H9 (cell line): Measurements from ENCODE around the gene MX1. TPM values are rescaled to one million over a fixed set of nuclear protein-coding genes. Genes with fewer than 3 reads are reported as not detected.

Experiments used
- DNase-seq: peaks from one replicate; pipeline ENCODE4 v3.0.0-alpha.2; 2017
- H2AFZ ChIP-seq: one replicate; pipeline ENCODE4 v1.6.1; 2013; ENCODE audit warnings: mild to moderate bottlenecking, low read length, control low read depth, moderate library complexity
- H2AK5ac ChIP-seq: 2 replicates; pipeline ENCODE4 v1.6.1; 2013; ENCODE audit warnings: low read length, control low read depth, mixed read lengths; ENCODE audit not compliant: insufficient read length
- H2BK120ac ChIP-seq: one replicate; pipeline ENCODE4 v1.6.1; 2013; ENCODE audit warnings: low read depth, mild to moderate bottlenecking, low read length, control low read depth, inconsistent platforms; ENCODE audit not compliant: poor library complexity, severe bottlenecking
- H2BK12ac ChIP-seq: 2 replicates; pipeline ENCODE4 v1.6.1; 2013; ENCODE audit warnings: low read length, control low read depth, mixed read lengths, low read depth; ENCODE audit not compliant: insufficient read length
- H2BK15ac ChIP-seq: 2 replicates; pipeline ENCODE4 v1.6.1; 2013; ENCODE audit warnings: low read depth, low read length, control low read depth
- H2BK20ac ChIP-seq: one replicate; pipeline ENCODE4 v1.6.1; 2013; ENCODE audit warnings: low read depth, mild to moderate bottlenecking, low read length, control low read depth, inconsistent platforms; ENCODE audit not compliant: poor library complexity, severe bottlenecking
- H2BK5ac ChIP-seq: 2 replicates; pipeline ENCODE4 v1.6.1; 2013; ENCODE audit warnings: low read length, control low read depth, mixed read lengths; ENCODE audit not compliant: insufficient read length
- H3K14ac ChIP-seq: 2 replicates; pipeline ENCODE4 v1.6.1; 2013; ENCODE audit warnings: low read length, control low read depth; ENCODE audit not compliant: insufficient read depth
- H3K18ac ChIP-seq: 2 replicates; pipeline ENCODE4 v1.6.1; 2013; ENCODE audit warnings: low read depth, mild to moderate bottlenecking, mixed read lengths, low read length, control low read depth; ENCODE audit not compliant: insufficient read length
- H3K23ac ChIP-seq: 2 replicates; pipeline ENCODE4 v1.6.1; 2013; ENCODE audit warnings: low read length, control low read depth, mixed read lengths, low read depth; ENCODE audit not compliant: insufficient read length
- H3K23me2 ChIP-seq: 2 replicates; pipeline ENCODE4 v1.6.1; 2013; ENCODE audit warnings: low read depth, mild to moderate bottlenecking, mixed read lengths, low read length, control low read depth; ENCODE audit not compliant: insufficient read length, poor library complexity, severe bottlenecking
- H3K27ac ChIP-seq: 2 replicates; pipeline ENCODE4 v1.5.1; 2013; ENCODE audit warnings: low read length, control low read depth, mixed read lengths, low read depth; ENCODE audit not compliant: insufficient read length
- H3K27me3 ChIP-seq: 2 replicates; pipeline ENCODE4 v1.6.1; 2013; ENCODE audit warnings: low read length, control low read depth, inconsistent platforms; ENCODE audit not compliant: insufficient read depth
- H3K4ac ChIP-seq: 2 replicates; pipeline ENCODE4 v1.6.1; 2013; ENCODE audit warnings: low read depth, mild to moderate bottlenecking, control low read depth, inconsistent platforms, low read length, moderate library complexity
- H3K4me1 ChIP-seq: 2 replicates; pipeline ENCODE4 v1.6.1; 2013; ENCODE audit warnings: low read length, control low read depth, inconsistent platforms; ENCODE audit not compliant: insufficient read depth
- H3K4me2 ChIP-seq: 2 replicates; pipeline ENCODE4 v1.6.1; 2013; ENCODE audit warnings: low read length, control low read depth, mixed read lengths; ENCODE audit not compliant: insufficient read length, insufficient read depth
- H3K56ac ChIP-seq: 2 replicates; pipeline ENCODE4 v1.6.1; 2013; ENCODE audit warnings: low read depth, mild to moderate bottlenecking, mixed read lengths, low read length, control low read depth; ENCODE audit not compliant: insufficient read length
- H3K79me1 ChIP-seq: 2 replicates; pipeline ENCODE4 v1.6.1; 2013; ENCODE audit warnings: low read depth, mild to moderate bottlenecking, moderate library complexity, low read length, control low read depth, inconsistent platforms; ENCODE audit not compliant: insufficient read depth, poor library complexity, severe bottlenecking
- H3K79me2 ChIP-seq: 2 replicates; pipeline ENCODE4 v1.6.1; 2013; ENCODE audit warnings: low read length, control low read depth, inconsistent platforms; ENCODE audit not compliant: insufficient read depth
- H3K9ac ChIP-seq: 2 replicates; pipeline ENCODE4 v1.6.1; 2013; ENCODE audit warnings: low read length, control low read depth, mixed read lengths; ENCODE audit not compliant: insufficient read length; ENCODE audit errors: extremely low read depth
- H3K9me3 ChIP-seq: one replicate; pipeline ENCODE4 v1.6.1; 2013; ENCODE audit warnings: low read depth, low read length, inconsistent platforms; ENCODE audit not compliant: control insufficient read depth
- H3T11ph ChIP-seq: one replicate; pipeline ENCODE4 v1.6.1; 2013; ENCODE audit warnings: mild to moderate bottlenecking, low read length, control low read depth, inconsistent platforms
- H4K20me1 ChIP-seq: one replicate; pipeline ENCODE4 v1.6.1; 2013; ENCODE audit not compliant: control insufficient read depth, insufficient read length, insufficient read depth
- H4K5ac ChIP-seq: 2 replicates; pipeline ENCODE4 v1.6.1; 2013; ENCODE audit warnings: low read depth, mild to moderate bottlenecking, mixed read lengths, low read length, control low read depth; ENCODE audit not compliant: insufficient read length
- H4K8ac ChIP-seq: replicated peaks from 2 replicates; pipeline ENCODE4 v1.6.1; 2013; ENCODE audit warnings: low read length, control low read depth, mixed read lengths, low read depth; ENCODE audit not compliant: insufficient read length
- H4K91ac ChIP-seq: 2 replicates; pipeline ENCODE4 v1.6.1; 2013; ENCODE audit warnings: low read depth, mild to moderate bottlenecking, moderate library complexity, mixed read lengths, low read length, control low read depth; ENCODE audit not compliant: insufficient read length
- H3K27ac Mint-ChIP-seq, 3 experiments: 2 replicates in 2 of 3; 3 replicates in 1 of 3; pipeline ENCODE4 v1.8.0; 2020 to 2021; ENCODE audit warnings: mixed read lengths in 3 of 3, mild to moderate bottlenecking in 1 of 3, moderate library complexity in 1 of 3
- H3K27me3 Mint-ChIP-seq: 2 replicates; pipeline ENCODE4 v1.8.0; 2021; ENCODE audit warnings: low read depth, mild to moderate bottlenecking, moderate library complexity, mixed read lengths
- H3K36me3 Mint-ChIP-seq, 3 experiments: 2 replicates in 2 of 3; 3 replicates in 1 of 3; pipeline ENCODE4 v1.8.0; 2020 to 2021; ENCODE audit warnings: low read depth in 3 of 3, mixed read lengths in 3 of 3; ENCODE audit not compliant: insufficient read depth in 1 of 3
- H3K4me1 Mint-ChIP-seq, 2 experiments: 2 replicates each; pipeline ENCODE4 v1.8.0; 2020; ENCODE audit warnings: mixed read lengths in 2 of 2
- H3K4me3 Mint-ChIP-seq, 2 experiments: 2 replicates in 1 of 2; 3 replicates in 1 of 2; pipeline ENCODE4 v1.8.0; 2020 to 2021; ENCODE audit warnings: mild to moderate bottlenecking in 2 of 2, mixed read lengths in 2 of 2, moderate library complexity in 1 of 2
- H3K9me3 Mint-ChIP-seq, 2 experiments: 2 replicates in 1 of 2; 3 replicates in 1 of 2; pipeline ENCODE4 v1.8.0; 2020; ENCODE audit warnings: mild to moderate bottlenecking in 2 of 2, mixed read lengths in 2 of 2, moderate library complexity in 1 of 2
- WGBS: extraction: QIAGEN DNeasy Blood & Tissue Kit; methylation state at CpG from one replicate; pipeline ENCODE4 v1.1.7; 2013; ENCODE audit warnings: missing lambda C conversion rate, low lambda C conversion rate, mixed read lengths; ENCODE audit not compliant: insufficient read length; ENCODE audit errors: extremely low coverage; 5-methylcytosine and 5-hydroxymethylcytosine counted together
- total RNA-seq: library from RNA; stranded (reverse); gene quantifications from 2 replicates; pipeline ENCODE4 v1.2.1, GENCODE V29; 2021
- TF ChIP-seq, protein P1 (sequence below): fragments of 200-600 bp; sonication (generic); conservative IDR thresholded peaks from 3 replicates; pipeline ENCODE4 v1.8.0; 2021; ENCODE audit warnings: antibody characterized with exemption, mild to moderate bottlenecking

Gene MX1
- total RNA-seq, 1 experiment from 2014 or later: 6.3 TPM

DNA sequence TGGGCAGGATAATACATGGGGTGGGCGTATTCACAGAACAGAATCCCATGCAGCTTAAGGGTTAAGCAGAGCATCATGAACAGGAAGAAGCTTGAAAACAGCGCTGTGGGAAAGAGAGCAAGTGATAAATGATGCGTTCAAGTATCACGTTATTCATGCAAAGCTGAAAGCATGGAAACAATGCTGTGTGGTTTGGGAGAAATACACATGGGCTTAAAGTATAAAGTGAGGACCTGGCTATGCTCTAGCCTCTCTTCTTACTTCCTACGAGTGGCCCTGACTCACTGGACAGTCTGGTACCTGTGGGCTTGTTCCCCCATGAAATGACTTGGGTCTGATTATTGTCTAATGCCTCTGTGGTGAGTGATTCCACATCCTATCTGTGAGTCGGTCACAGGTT is 56.3 kb downstream of the MX1 start:
- H3K79me2 ChIP-seq: no peaks in the 10 kb centered on the region
- H3K4me1 Mint-ChIP-seq: peaks cover 39 to 49% of the 10 kb centered on the region in 2 experiments
- no peak overlapping the region for H2BK12ac ChIP-seq
- TF ChIP-seq, protein P1, sequence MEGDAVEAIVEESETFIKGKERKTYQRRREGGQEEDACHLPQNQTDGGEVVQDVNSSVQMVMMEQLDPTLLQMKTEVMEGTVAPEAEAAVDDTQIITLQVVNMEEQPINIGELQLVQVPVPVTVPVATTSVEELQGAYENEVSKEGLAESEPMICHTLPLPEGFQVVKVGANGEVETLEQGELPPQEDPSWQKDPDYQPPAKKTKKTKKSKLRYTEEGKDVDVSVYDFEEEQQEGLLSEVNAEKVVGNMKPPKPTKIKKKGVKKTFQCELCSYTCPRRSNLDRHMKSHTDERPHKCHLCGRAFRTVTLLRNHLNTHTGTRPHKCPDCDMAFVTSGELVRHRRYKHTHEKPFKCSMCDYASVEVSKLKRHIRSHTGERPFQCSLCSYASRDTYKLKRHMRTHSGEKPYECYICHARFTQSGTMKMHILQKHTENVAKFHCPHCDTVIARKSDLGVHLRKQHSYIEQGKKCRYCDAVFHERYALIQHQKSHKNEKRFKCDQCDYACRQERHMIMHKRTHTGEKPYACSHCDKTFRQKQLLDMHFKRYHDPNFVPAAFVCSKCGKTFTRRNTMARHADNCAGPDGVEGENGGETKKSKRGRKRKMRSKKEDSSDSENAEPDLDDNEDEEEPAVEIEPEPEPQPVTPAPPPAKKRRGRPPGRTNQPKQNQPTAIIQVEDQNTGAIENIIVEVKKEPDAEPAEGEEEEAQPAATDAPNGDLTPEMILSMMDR: no peak
- H3K23me2 ChIP-seq: no peaks in the 10 kb centered on the region
- H3T11ph ChIP-seq: no peak overlapping the region
- DNase-seq: no peak
- H3K27me3 Mint-ChIP-seq: no peaks in the 10 kb centered on the region
- H3K79me1 ChIP-seq: no peaks in the 10 kb centered on the region
- no peak overlapping the region for H2AFZ ChIP-seq
- no CpG with 5 or more reads among the region's 6 CpGs for WGBS
- H3K18ac ChIP-seq: no peak overlapping the region
- H3K36me3 Mint-ChIP-seq: peaks cover 7 to 32% (median 14%) of the 10 kb centered on the region in 3 experiments; a peak in 6 of 7 replicates
- H3K4ac ChIP-seq: no peak overlapping the region
- H3K27ac ChIP-seq: no peak overlapping the region
- H3K4me1 ChIP-seq: peaks cover 8% of the 10 kb centered on the region; the same call in 1 of the 2 replicates
- no peak overlapping the region for H3K23ac ChIP-seq
- H2BK20ac ChIP-seq: no peak overlapping the region
- no peak overlapping the region for H4K91ac ChIP-seq
- no peak overlapping the region for H4K8ac ChIP-seq
- H2BK120ac ChIP-seq: no peak overlapping the region
- H2AK5ac ChIP-seq: no peak overlapping the region
- H3K27me3 ChIP-seq: no peaks in the 10 kb centered on the region
- H3K9ac ChIP-seq: no peak overlapping the region
- H4K20me1 ChIP-seq: no peaks in the 10 kb centered on the region
- no peak overlapping the region for H2BK15ac ChIP-seq
- H3K56ac ChIP-seq: no peak overlapping the region
- no peak overlapping the region for H3K4me3 Mint-ChIP-seq
- H3K27ac Mint-ChIP-seq: peak overlapping the region in 1 of 3 experiments; percentile 3; a peak in 1 of 7 replicates
- no peak overlapping the region for H2BK5ac ChIP-seq
- H3K9me3 ChIP-seq: no peaks in the 10 kb centered on the region
- no peak overlapping the region for H3K4me2 ChIP-seq
- H3K14ac ChIP-seq: no peak overlapping the region
- no peak overlapping the region for H4K5ac ChIP-seq
- no peaks in the 10 kb centered on the region for H3K9me3 Mint-ChIP-seq
